Loucy (cell line): Measurements from ENCODE around the gene FBXL14.

Experiments
- H2AFZ ChIP-seq: fragments of 200-600 bp; sonication (generic); 2 replicates; pipeline ENCODE4 v1.6.0; 2016; ENCODE audit warnings: antibody characterized with exemption, mild to moderate bottlenecking, low read length, moderate library complexity
- H3F3A ChIP-seq: fragments of 200-600 bp; 2 replicates; pipeline ENCODE4 v1.6.0; 2016; ENCODE audit warnings: antibody characterized with exemption, low read depth, mild to moderate bottlenecking
- H3K27me3 ChIP-seq: fragments of 200-600 bp; sonication (generic); 2 replicates; pipeline ENCODE4 v1.6.1; 2014; ENCODE audit warnings: low read length, mild to moderate bottlenecking; ENCODE audit not compliant: insufficient read depth, poor library complexity, severe bottlenecking
- H3K36me3 ChIP-seq: fragments of 200-600 bp; sonication (generic); 2 replicates; pipeline ENCODE4 v1.6.1; 2016; ENCODE audit warnings: low read length; ENCODE audit not compliant: insufficient read depth
- H3K4me1 ChIP-seq: fragments of 200-600 bp; sonication (generic); 2 replicates; pipeline ENCODE4 v1.5.1; 2014; ENCODE audit warnings: low read length, mild to moderate bottlenecking; ENCODE audit not compliant: insufficient read depth, poor library complexity, severe bottlenecking
- H3K4me2 ChIP-seq: fragments of 200-600 bp; sonication (generic); 2 replicates; pipeline ENCODE4 v1.6.0; 2014; ENCODE audit warnings: antibody characterized with exemption, low read length, low read depth, mild to moderate bottlenecking; ENCODE audit not compliant: poor library complexity, severe bottlenecking
- H3K4me3 ChIP-seq: fragments of 200-600 bp; sonication (generic); 2 replicates; pipeline ENCODE4 v1.5.1; 2014; ENCODE audit warnings: low read length, mild to moderate bottlenecking, mixed read lengths; ENCODE audit not compliant: poor library complexity, severe bottlenecking
- H3K79me2 ChIP-seq: fragments of 200-600 bp; sonication (generic); 2 replicates; pipeline ENCODE4 v1.6.1; 2014; ENCODE audit warnings: low read length; ENCODE audit not compliant: insufficient read depth
- H3K9ac ChIP-seq: fragments of 200-600 bp; sonication (generic); 2 replicates; pipeline ENCODE4 v1.6.0; 2014; ENCODE audit warnings: mild to moderate bottlenecking, low read depth, low read length, moderate library complexity; ENCODE audit not compliant: poor library complexity, severe bottlenecking
- H3K9me2 ChIP-seq: fragments of 200-600 bp; sonication (generic); replicated peaks from 2 replicates; pipeline ENCODE4 v1.6.1; 2016; ENCODE audit warnings: low read depth, low read length, mixed read lengths
- H3K9me3 ChIP-seq: fragments of 200-600 bp; sonication (generic); 2 replicates; pipeline ENCODE4 v1.6.1; 2014; ENCODE audit warnings: mild to moderate bottlenecking, antibody characterized with exemption, low read length, low read depth; ENCODE audit not compliant: insufficient read depth
- H4K20me1 ChIP-seq: fragments of 200-600 bp; sonication (generic); 2 replicates; pipeline ENCODE4 v1.6.0; 2014; ENCODE audit warnings: antibody characterized with exemption, low read length, mild to moderate bottlenecking; ENCODE audit not compliant: insufficient read depth, poor library complexity, severe bottlenecking
- CTCF ChIP-seq: fragments of 200-600 bp; sonication (generic); conservative IDR thresholded peaks from 2 replicates; pipeline ENCODE4 v1.5.1; 2014; ENCODE audit warnings: mild to moderate bottlenecking, antibody characterized with exemption, low read length
- EZH2phosphoT487 ChIP-seq: fragments of 200-600 bp; IDR thresholded peaks from 2 replicates; pipeline ENCODE4 v1.6.1; 2018; ENCODE audit warnings: antibody characterized with exemption, mild to moderate bottlenecking, moderate library complexity, borderline replicate concordance

Gene FBXL14

GRCh38 chr12:1523046-1523445 is 71.3 kb downstream of the FBXL14 start:
- no peak overlapping the region for H2AFZ ChIP-seq
- TF ChIP-seq CTCF = no peak
- no peak for TF ChIP-seq EZH2phosphoT487
- H3K9me2 ChIP-seq = no peaks in the 10 kb centered on the region
- no peaks in the 10 kb centered on the region for H3K4me1 ChIP-seq
- H4K20me1 ChIP-seq = no peaks in the 10 kb centered on the region
- H3K27me3 ChIP-seq = no peaks in the 10 kb centered on the region
- no peaks in the 10 kb centered on the region for H3K79me2 ChIP-seq
- no peak overlapping the region for H3K9ac ChIP-seq
- no peaks in the 10 kb centered on the region for H3K36me3 ChIP-seq
- no peaks in the 10 kb centered on the region for H3K9me3 ChIP-seq
- H3K4me2 ChIP-seq = no peak overlapping the region
- H3F3A ChIP-seq = no peaks in the 10 kb centered on the region
- H3K4me3 ChIP-seq = no peak overlapping the region

- Histone ChIP-seq H3K9me3 (no peaks in the 10 kb centered on the region), H3K36me3 (no peaks in the 10 kb centered on the region), H3K27me3 (no peaks in the 10 kb centered on the region), H4K20me1 (no peaks in the 10 kb centered on the region), H3F3A (no peaks in the 10 kb centered on the region), H3K79me2 (no peaks in the 10 kb centered on the region), H3K4me3 (no peak overlapping the region), H3K4me1 (no peaks in the 10 kb centered on the region), H3K4me2 (no peak overlapping the region), H3K9me2 (no peaks in the 10 kb centered on the region), H3K9ac (no peak overlapping the region), H2AFZ (no peak overlapping the region)
- TF ChIP-seq EZH2phosphoT487 (no peak), CTCF (no peak)
Observed at GRCh38 chr12:1519642-1520041, 74.7 kb downstream of the FBXL14 start.

- no peaks in the 10 kb centered on the region for H3F3A ChIP-seq
- H3K79me2 ChIP-seq = no peaks in the 10 kb centered on the region
- no peak overlapping the region for H3K4me2 ChIP-seq
- no peak overlapping the region for H2AFZ ChIP-seq
- H3K9me3 ChIP-seq = no peaks in the 10 kb centered on the region
- H4K20me1 ChIP-seq = no peaks in the 10 kb centered on the region
- TF ChIP-seq CTCF = no peak
- no peak for TF ChIP-seq EZH2phosphoT487
- no peaks in the 10 kb centered on the region for H3K36me3 ChIP-seq
- H3K9me2 ChIP-seq = no peaks in the 10 kb centered on the region
- no peak overlapping the region for H3K9ac ChIP-seq
- H3K4me1 ChIP-seq = no peaks in the 10 kb centered on the region
- H3K4me3 ChIP-seq = no peak overlapping the region
- H3K27me3 ChIP-seq = no peaks in the 10 kb centered on the region
Observed at GRCh38 chr12:1518591-1519516, 75.5 kb downstream of the FBXL14 start.
